DND-41 (cell line): ENCODE data around the gene C1orf210.

Source experiments
- CTCF ChIP-seq: IDR thresholded peaks from 2 replicates; pipeline ENCODE4 v1.5.1; 2012; ENCODE audit warnings: borderline replicate concordance, low read length, moderate library complexity, mild to moderate bottlenecking; ENCODE audit not compliant: poor library complexity, severe bottlenecking; ENCODE audit errors: extremely low read depth
- EZH2 ChIP-seq: IDR thresholded peaks from 3 replicates; pipeline ENCODE4 v1.6.1; 2012; ENCODE audit warnings: borderline replicate concordance, low read depth, mild to moderate bottlenecking, moderate library complexity, low read length, inconsistent platforms; ENCODE audit not compliant: severe bottlenecking

GRCh38 chr1:43253173-43253572, 32.2 kb downstream of the C1orf210 start:
- TF ChIP-seq CTCF (no peak), EZH2 (no peak)
